Naive B cell (primary cell): ENCODE measurements around the gene TIPARP. TPM values are rescaled to one million over a fixed set of nuclear protein-coding genes. Genes with fewer than 3 reads are reported as not detected.

Experiments used
- ATAC-seq, 2 donors: fragments of 150-1000 bp; cut with Tn5 transposase; 2 replicates each; pipeline ENCODE4 v1.10.0; 2021; ENCODE audit warnings: low read depth in 2 of 2, mild to moderate bottlenecking in 2 of 2, moderate library complexity in 2 of 2
- DNase-seq: peaks from one replicate; pipeline ENCODE4 v3.0.0; 2022
- H3K27ac Mint-ChIP-seq, 6 donors: one replicate each; pipeline ENCODE4 v1.8.0; 2020 to 2022; ENCODE audit warnings: mild to moderate bottlenecking in 6 of 6, mixed read lengths in 6 of 6, moderate library complexity in 5 of 6, inconsistent platforms in 2 of 6
- H3K27me3 Mint-ChIP-seq, 3 donors: one replicate each; pipeline ENCODE4 v1.8.0; 2021 to 2022; ENCODE audit warnings: mixed read lengths in 3 of 3, mild to moderate bottlenecking in 1 of 3
- H3K36me3 Mint-ChIP-seq, 2 donors: one replicate each; pipeline ENCODE4 v1.8.0; 2020 to 2022; ENCODE audit warnings: mixed read lengths in 2 of 2, inconsistent platforms in 1 of 2, mild to moderate bottlenecking in 1 of 2
- H3K4me1 Mint-ChIP-seq, 3 donors: one replicate each; pipeline ENCODE4 v1.8.0; 2020 to 2022; ENCODE audit warnings: mixed read lengths in 3 of 3, inconsistent platforms in 1 of 3, mild to moderate bottlenecking in 1 of 3, moderate library complexity in 1 of 3
- H3K4me3 Mint-ChIP-seq, 8 donors: one replicate each; pipeline ENCODE4 v1.8.0; 2020 to 2022; ENCODE audit warnings: mild to moderate bottlenecking in 8 of 8, mixed read lengths in 8 of 8, moderate library complexity in 8 of 8, inconsistent platforms in 2 of 8
- H3K9me3 Mint-ChIP-seq, 7 donors: one replicate each; pipeline ENCODE4 v1.8.0; 2020 to 2022; ENCODE audit warnings: mixed read lengths in 7 of 7, mild to moderate bottlenecking in 5 of 7, inconsistent platforms in 2 of 7, moderate library complexity in 1 of 7
- polyA plus RNA-seq, 6 donors: library from polyadenylated mRNA; unstranded; fragments of 300-500 nt; fragmentation: Illumina TruSeq; gene quantifications; one replicate each; pipeline ENCODE4 v1.2.3, GENCODE V29; 2021; ENCODE audit warnings: low read depth in 6 of 6

Gene TIPARP
- polyA plus RNA-seq, 6 donors from 2014 or later = 9.9 to 19.5 (median 16.0) TPM

DNA sequence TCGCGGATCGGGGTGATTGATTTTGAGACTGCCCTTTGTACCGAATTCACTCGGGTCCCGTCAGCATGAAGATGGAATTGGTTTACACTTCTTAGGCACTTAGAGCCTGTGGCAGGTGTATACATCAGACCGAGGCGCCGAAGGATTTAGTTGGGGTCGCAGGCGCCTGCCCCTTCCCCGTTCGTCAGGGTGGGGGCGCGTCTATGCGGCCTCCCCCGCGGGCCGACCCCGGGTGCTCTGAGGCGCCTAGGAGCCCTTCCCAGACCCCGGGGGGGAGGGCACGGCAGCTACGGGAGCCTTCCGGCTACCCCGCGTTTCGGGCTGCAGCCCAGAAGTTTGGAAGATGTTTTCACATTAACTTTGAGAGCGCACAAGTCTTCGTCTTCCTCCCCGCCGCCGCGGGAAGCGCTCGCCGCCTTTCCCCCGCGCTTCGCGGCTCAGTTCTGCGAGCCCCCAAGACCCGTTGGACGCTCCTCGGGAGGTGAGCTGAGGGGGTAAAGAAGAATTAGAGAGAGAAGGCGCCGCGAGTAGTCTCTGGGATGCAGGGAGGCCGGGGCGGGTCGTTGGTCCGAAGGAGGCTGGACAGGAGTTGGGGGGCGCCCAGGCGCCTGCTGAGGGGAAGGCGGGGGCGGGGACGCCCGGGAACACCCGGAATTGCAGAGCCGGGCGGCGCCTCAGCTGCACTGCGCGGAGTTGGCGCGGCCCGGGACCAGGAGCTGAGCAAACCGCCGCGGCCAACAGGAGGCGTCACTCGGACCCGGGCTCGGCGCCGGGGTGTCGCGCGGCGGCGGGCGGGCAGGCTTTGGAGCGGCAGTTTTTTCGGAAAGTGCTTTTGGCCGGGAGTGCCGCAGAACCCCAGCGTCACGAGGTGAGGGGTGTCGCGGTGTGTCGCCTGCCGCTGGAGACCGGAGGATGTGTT lies 780 bp downstream of the TIPARP start:
- peak; percentile 4 to 9 for ATAC-seq

DNA sequence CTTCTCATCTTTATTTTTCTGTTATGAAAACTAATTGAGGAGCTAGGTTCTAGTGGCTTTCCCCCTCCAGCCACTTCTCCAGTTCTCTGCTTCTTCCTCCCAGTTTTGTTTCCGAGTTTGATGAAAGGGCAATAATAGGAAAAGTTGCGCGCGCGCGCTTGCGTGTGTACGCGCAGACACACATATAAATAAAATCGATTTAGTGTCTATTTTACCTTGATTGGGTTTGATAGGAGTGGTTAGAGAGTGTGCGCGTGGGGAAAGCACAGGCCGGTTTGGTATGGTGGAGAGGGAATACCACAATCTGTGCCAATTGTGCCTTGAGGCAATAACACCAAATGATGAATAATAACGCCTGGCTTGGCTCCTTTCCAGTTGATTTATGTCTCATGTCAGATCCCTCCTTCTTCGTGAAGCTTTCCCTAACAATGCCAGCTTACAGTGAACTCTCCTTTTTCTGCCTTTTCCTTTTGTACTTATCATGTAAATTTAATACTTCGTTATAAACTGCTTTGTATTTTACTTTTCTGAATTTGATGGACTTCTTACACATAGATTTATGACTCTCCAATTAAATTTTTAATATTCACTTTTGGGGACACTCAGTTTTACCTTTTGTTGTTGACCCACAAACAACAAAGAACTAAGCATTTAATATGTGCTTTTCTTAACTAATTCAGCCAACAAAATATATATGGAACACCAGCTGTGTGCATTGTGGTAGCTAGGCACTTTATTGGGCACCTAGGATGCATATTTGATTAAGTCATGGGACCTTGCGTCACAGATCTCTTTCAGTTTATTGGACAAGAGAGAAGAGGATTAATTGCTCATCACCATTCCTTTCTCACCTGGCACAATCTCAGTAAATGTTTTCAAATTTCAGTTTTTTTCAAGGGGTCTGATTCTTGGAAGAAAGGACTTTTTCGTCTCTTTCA lies 1.7 kb downstream of the TIPARP start:
- Mint-ChIP-seq H3K27ac (peak overlapping the region in 5 of 6 donors; percentile 84 to 95 (median 88)), H3K27me3 (no peaks in the 10 kb centered on the region), H3K4me1 (peaks cover 49 to 63% (median 50%) of the 10 kb centered on the region in 3 donors), H3K9me3 (no peaks in the 10 kb centered on the region), H3K4me3 (peak overlapping the region; percentile 93 to 98 (median 96)), H3K36me3 (peaks cover 7 to 9% of the 10 kb centered on the region in 2 donors)
- DNase-seq = peak; percentile 31
- no peak for ATAC-seq

More for the DNA sequence above, 780 bp downstream of the TIPARP start:
- H3K4me3 Mint-ChIP-seq = peak overlapping the region; percentile 93 to 98 (median 96)
- peak; percentile 50 for DNase-seq
- no peaks in the 10 kb centered on the region for H3K27me3 Mint-ChIP-seq
- H3K36me3 Mint-ChIP-seq = peaks cover 7 to 9% of the 10 kb centered on the region in 2 donors
- peaks cover 40 to 54% (median 41%) of the 10 kb centered on the region in 3 donors for H3K4me1 Mint-ChIP-seq
- no peaks in the 10 kb centered on the region for H3K9me3 Mint-ChIP-seq
- peak overlapping the region; percentile 84 to 99 (median 98) for H3K27ac Mint-ChIP-seq

DNA sequence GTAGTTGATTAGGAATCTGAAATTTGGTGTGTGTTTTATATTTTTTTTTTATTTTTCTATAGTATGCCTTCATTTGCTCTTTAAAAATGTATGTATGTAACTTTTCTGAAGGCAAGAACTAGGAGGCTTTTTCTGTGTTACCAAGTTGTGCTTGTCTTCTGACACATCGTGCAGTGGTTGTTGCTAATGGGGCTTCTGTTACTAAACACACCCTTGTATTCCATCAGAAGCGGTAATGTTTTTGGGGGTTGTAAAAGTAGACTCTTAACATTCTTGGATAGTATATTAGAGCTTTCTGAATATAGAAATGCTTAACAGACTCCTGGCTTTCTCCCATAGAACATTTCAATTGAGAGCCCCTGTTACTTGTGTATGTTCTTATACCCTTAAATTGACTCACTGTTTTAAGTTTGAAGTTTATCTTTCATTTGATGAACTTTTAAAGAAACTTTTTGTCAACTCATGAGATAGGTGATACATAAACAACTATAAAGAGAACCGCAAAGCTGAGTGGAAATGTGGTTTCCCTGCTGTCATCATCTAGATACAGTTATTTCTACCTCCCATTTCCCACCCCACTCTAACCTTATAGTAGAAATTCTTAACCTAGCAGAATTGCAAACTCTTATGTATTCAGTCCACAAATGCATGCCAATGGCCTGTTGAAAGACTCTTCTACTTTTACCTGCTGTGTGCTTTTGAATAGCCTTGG lies 2.5 kb downstream of the TIPARP start:
- peaks cover 55 to 69% (median 56%) of the 10 kb centered on the region in 3 donors for H3K4me1 Mint-ChIP-seq
- no peaks in the 10 kb centered on the region for H3K9me3 Mint-ChIP-seq
- DNase-seq (no peak), ATAC-seq (no peak)
- peaks cover 7 to 12% of the 10 kb centered on the region in 2 donors for H3K36me3 Mint-ChIP-seq
- H3K27ac Mint-ChIP-seq = no peak overlapping the region
- peak overlapping the region in 7 of 8 donors; percentile 37 to 98 (median 94) for H3K4me3 Mint-ChIP-seq
- H3K27me3 Mint-ChIP-seq = no peaks in the 10 kb centered on the region

DNA sequence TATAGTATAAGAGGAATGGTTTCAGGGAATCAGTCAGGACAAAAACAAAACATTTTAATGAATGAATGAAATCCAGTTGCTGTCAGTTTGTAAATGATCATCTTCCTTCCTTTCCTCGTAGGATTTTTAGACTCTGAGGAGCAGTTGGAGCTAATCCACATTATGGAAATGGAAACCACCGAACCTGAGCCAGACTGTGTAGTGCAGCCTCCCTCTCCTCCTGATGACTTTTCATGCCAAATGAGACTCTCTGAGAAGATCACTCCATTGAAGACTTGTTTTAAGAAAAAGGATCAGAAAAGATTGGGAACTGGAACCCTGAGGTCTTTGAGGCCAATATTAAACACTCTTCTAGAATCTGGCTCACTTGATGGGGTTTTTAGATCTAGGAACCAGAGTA lies 3.1 kb downstream of the TIPARP start:
- Mint-ChIP-seq H3K27ac (peak overlapping the region in 1 of 6 donors; percentile 44), H3K36me3 (peaks cover 7 to 13% of the 10 kb centered on the region in 2 donors)
- no peak for ATAC-seq

DNA sequence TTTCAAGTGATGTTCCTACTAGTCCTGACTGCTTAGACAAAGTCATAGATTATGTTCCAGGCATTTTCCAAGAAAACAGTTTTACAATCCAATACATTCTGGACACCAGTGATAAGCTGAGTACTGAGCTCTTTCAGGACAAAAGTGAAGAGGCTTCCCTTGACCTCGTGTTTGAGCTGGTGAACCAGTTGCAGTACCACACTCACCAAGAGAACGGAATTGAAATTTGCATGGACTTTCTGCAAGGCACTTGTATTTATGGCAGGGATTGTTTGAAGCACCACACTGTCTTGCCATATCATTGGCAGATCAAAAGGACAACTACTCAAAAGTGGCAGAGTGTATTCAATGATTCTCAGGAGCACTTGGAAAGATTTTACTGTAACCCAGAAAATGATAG lies 3.8 kb downstream of the TIPARP start:
- Mint-ChIP-seq H3K9me3 (no peaks in the 10 kb centered on the region), H3K27ac (no peak overlapping the region), H3K36me3 (peaks cover 7 to 13% of the 10 kb centered on the region in 2 donors), H3K4me1 (peaks cover 52 to 68% (median 60%) of the 10 kb centered on the region in 3 donors), H3K27me3 (no peaks in the 10 kb centered on the region), H3K4me3 (peak overlapping the region in 3 of 8 donors; percentile 4 to 93 (median 15))
- ATAC-seq = no peak
- no peak for DNase-seq

More for the DNA sequence above, 3.1 kb downstream of the TIPARP start:
- no peaks in the 10 kb centered on the region for H3K27me3 Mint-ChIP-seq
- peaks cover 56 to 72% (median 60%) of the 10 kb centered on the region in 3 donors for H3K4me1 Mint-ChIP-seq
- H3K4me3 Mint-ChIP-seq = peak overlapping the region in 3 of 8 donors; percentile 12 to 93 (median 69)
- DNase-seq = no peak
- H3K9me3 Mint-ChIP-seq = no peaks in the 10 kb centered on the region

- Mint-ChIP-seq H3K27me3 (no peaks in the 10 kb centered on the region), H3K9me3 (no peaks in the 10 kb centered on the region), H3K36me3 (peaks cover 7 to 13% of the 10 kb centered on the region in 2 donors), H3K4me1 (peaks cover 50 to 60% (median 54%) of the 10 kb centered on the region in 3 donors), H3K4me3 (peak overlapping the region in 3 of 8 donors; percentile 35 to 40 (median 37)), H3K27ac (peak overlapping the region in 1 of 6 donors; percentile 24)
- DNase-seq (no peak), ATAC-seq (no peak)
Measured at GRCh38 chr3:156680243-156680914, 6.0 kb downstream of the TIPARP start.

DNA sequence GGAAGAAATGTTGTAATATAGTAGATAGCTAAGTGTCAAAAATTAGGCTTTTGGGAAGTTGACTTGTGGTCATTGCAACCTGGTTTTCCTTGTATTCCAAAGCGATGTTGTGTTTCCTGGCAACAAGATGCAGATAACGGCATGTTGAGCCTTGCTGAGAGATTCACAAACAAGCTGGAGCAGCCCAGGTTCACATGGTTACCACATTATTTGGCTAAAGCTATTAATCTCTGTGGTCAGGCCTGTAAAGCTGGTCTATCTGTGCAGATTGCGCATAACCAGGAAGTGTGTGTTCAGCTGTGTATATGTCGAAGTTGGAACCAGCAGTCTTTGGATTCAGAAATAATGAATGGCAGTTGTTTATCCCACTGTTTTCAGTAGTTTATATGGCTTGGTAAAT lies 6.6 kb downstream of the TIPARP start:
- H3K9me3 Mint-ChIP-seq = no peaks in the 10 kb centered on the region
- no peak overlapping the region for H3K27ac Mint-ChIP-seq
- no peak for DNase-seq
- peaks cover 7 to 13% of the 10 kb centered on the region in 2 donors for H3K36me3 Mint-ChIP-seq
- ATAC-seq = peak in 1 of 2 donors; percentile 77
- peak overlapping the region in 4 of 8 donors; percentile 0 to 37 (median 36) for H3K4me3 Mint-ChIP-seq
- H3K4me1 Mint-ChIP-seq = peaks cover 53 to 64% (median 56%) of the 10 kb centered on the region in 3 donors
- H3K27me3 Mint-ChIP-seq = no peaks in the 10 kb centered on the region

DNA sequence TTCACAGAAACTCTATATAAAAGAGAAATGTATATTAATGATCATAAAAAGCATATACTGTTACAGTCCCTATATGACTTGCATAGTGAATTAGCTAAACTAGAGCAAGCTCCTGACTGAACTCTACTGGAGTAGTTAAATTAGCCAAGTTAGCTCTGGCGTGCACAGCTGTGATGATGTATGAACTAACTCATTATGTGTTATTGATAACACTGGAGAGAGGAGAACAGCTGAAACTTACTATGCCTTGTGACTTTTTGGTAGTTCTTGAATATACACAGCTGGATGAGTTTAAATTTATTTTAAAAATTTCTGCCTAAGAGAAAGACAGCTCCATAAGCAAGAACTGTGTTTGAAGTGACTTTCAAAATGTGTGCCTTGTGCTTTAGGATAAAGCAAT lies 8.1 kb downstream of the TIPARP start:
- Mint-ChIP-seq H3K4me1 (peaks cover 51 to 59% (median 54%) of the 10 kb centered on the region in 3 donors), H3K36me3 (peaks cover 7 to 13% of the 10 kb centered on the region in 2 donors), H3K27me3 (no peaks in the 10 kb centered on the region), H3K9me3 (no peaks in the 10 kb centered on the region), H3K27ac (no peak overlapping the region), H3K4me3 (no peak overlapping the region)
- DNase-seq (no peak), ATAC-seq (no peak)

DNA sequence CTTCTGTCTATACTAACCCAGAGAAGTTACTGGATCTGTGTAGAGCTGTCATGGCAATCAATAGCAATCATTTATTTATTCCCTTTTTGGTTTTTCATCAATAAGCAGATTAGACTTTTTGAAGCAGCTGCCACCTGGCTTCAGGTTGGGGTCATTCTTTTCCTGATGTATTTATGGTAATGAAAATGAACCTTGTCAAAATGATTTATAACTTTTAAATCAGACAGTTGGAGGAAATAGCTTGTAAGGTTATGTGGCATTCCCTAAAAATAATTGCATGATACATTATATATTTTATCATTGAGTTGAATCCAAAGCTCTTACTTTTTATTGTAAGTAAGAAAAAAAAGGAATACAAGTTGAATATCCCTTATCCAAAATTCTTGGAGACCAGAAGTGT lies 8.6 kb downstream of the TIPARP start:
- Mint-ChIP-seq H3K4me1 (peaks cover 50 to 58% (median 55%) of the 10 kb centered on the region in 3 donors), H3K36me3 (peaks cover 6 to 11% of the 10 kb centered on the region in 2 donors), H3K4me3 (no peak overlapping the region), H3K27ac (no peak overlapping the region), H3K9me3 (no peaks in the 10 kb centered on the region), H3K27me3 (no peaks in the 10 kb centered on the region)
- no peak for DNase-seq
- ATAC-seq = no peak

DNA sequence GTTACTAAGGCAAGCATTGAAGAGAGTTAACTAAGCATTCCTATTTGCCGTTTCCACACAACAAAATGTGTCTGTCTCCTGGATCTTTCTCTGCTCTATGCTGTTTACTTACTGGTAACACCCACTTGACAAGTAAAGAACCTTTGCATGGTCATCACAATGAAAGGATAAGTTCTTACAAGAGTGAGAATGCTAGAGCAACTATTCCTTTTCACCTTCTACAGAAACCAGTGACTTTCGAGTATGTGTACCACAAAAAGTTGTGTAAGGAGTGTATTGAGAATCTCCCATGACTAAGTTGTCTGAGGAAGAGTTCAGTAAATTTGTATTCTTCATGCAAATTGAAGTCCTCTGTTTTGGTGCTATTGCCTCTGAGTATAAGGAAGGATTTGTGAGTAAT lies 10.8 kb downstream of the TIPARP start:
- ATAC-seq (no peak), DNase-seq (no peak)
- Mint-ChIP-seq H3K27ac (no peak overlapping the region), H3K36me3 (peaks cover 4 to 8% of the 10 kb centered on the region in 2 donors), H3K27me3 (no peaks in the 10 kb centered on the region), H3K4me1 (peaks cover 49 to 56% (median 50%) of the 10 kb centered on the region in 3 donors), H3K4me3 (no peak overlapping the region), H3K9me3 (no peaks in the 10 kb centered on the region)

DNA sequence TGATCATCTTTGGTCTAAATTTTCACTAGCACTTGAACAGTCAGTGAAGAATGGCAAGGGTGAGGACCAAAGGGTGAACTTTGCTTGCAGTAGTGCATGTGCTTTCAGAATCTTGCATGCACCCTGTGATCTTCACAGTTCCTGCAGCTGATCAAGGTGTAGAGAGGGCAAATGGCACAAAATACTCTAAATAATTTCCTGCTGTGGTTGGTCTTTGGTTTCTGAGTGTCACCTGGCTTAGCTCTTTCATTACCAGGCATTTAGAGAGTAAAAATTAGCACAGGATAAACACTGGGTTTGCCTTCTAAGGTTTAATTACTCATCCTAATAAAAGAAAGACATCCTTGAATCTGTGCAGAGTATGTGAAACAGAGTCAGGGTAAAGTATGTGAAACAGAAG lies 11.4 kb downstream of the TIPARP start:
- ATAC-seq (no peak), DNase-seq (no peak)
- peaks cover 43 to 53% (median 50%) of the 10 kb centered on the region in 3 donors for H3K4me1 Mint-ChIP-seq
- H3K36me3 Mint-ChIP-seq = peaks cover 4 to 8% of the 10 kb centered on the region in 2 donors
- no peak overlapping the region for H3K4me3 Mint-ChIP-seq
- no peak overlapping the region for H3K27ac Mint-ChIP-seq
- H3K27me3 Mint-ChIP-seq = no peaks in the 10 kb centered on the region
- no peaks in the 10 kb centered on the region for H3K9me3 Mint-ChIP-seq

GRCh38 chr3:156687023-156687422 lies 12.6 kb downstream of the TIPARP start:
- ATAC-seq = peak; percentile 64 to 70
- Mint-ChIP-seq H3K36me3 (peaks cover under 1 to 8% of the 10 kb centered on the region in 2 donors), H3K4me1 (peaks cover 40 to 49% (median 46%) of the 10 kb centered on the region in 3 donors), H3K4me3 (no peak overlapping the region), H3K27ac (no peak overlapping the region), H3K9me3 (no peaks in the 10 kb centered on the region), H3K27me3 (no peaks in the 10 kb centered on the region)
- DNase-seq = no peak
